ENCODE measurements around the gene ITPR2.

Gene ITPR2

GRCh38 chr12:26599096-26599695 is 233.8 kb downstream of the ITPR2 start:
- FAIRE-seq, result no peak
- TF ChIP-seq POLR2A (IDR thresholded peaks at IDR 0.05; ENCODE audit: low read depth, low read length), result no peak
- no peak for DNase-seq (ENCODE audit: insufficient read length, low spot score)

- no peak for TF ChIP-seq POLR2A (IDR thresholded peaks at IDR 0.05; ENCODE audit: low read depth, low read length)
- FAIRE-seq (no peak), DNase-seq (ENCODE audit: insufficient read length, low spot score) (no peak)
Measured at GRCh38 chr12:26595806-26596205, 237.2 kb downstream of the ITPR2 start.

GRCh38 chr12:26580619-26581018 is 252.4 kb downstream of the ITPR2 start:
- DNase-seq (ENCODE audit: insufficient read length, low spot score), result no peak

GRCh38 chr12:26576266-26576665 is 256.7 kb downstream of the ITPR2 start:
- TF ChIP-seq POLR2A (IDR thresholded peaks at IDR 0.05; ENCODE audit: low read depth, low read length), result no peak
- FAIRE-seq, result no peak

More at GRCh38 chr12:26580619-26581018, 252.4 kb downstream of the ITPR2 start:
- FAIRE-seq, result no peak
- no peak for TF ChIP-seq POLR2A (IDR thresholded peaks at IDR 0.05; ENCODE audit: low read depth, low read length)

GRCh38 chr12:26573225-26573909 is 259.6 kb downstream of the ITPR2 start:
- TF ChIP-seq POLR2A (IDR thresholded peaks at IDR 0.05; ENCODE audit: low read depth, low read length), result no peak
- FAIRE-seq (no peak), DNase-seq (ENCODE audit: insufficient read length, low spot score) (no peak)

More at GRCh38 chr12:26576266-26576665, 256.7 kb downstream of the ITPR2 start:
- no peak for DNase-seq (ENCODE audit: insufficient read length, low spot score)

- DNase-seq (ENCODE audit: insufficient read length, low spot score) (no peak), FAIRE-seq (no peak)
- no peak for TF ChIP-seq POLR2A (IDR thresholded peaks at IDR 0.05; ENCODE audit: low read depth, low read length)
Measured at GRCh38 chr12:26572137-26572536, 260.9 kb downstream of the ITPR2 start.

DNA sequence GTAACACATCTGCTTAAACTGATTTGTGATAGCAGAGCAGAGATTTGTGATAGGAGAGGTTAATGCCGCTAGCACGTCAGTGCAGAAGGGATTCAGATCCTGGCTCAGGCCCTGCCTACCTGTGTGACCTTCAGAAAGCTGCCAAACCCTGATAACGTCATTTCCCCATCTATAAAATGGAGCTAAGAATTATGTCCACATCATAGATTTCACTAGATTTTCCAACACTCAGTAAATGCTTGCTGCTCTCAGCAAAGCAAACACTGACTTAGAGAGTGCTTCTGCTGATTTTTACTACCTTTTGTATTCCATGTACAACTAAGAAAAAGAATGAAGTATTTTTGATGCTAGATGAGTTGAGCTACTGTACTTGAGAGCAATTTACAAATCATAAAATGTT is 261.4 kb downstream of the ITPR2 start:
- no peak for DNase-seq (ENCODE audit: insufficient read length, low spot score)
- TF ChIP-seq POLR2A (IDR thresholded peaks at IDR 0.05; ENCODE audit: low read depth, low read length), result no peak
- FAIRE-seq, result no peak

- FAIRE-seq (no peak), DNase-seq (ENCODE audit: insufficient read length, low spot score) (no peak)
- TF ChIP-seq POLR2A (IDR thresholded peaks at IDR 0.05; ENCODE audit: low read depth, low read length), result no peak
Measured at GRCh38 chr12:26567126-26567525, 265.9 kb downstream of the ITPR2 start.

- no peak for DNase-seq (ENCODE audit: insufficient read length, low spot score)
- no peak for TF ChIP-seq POLR2A (IDR thresholded peaks at IDR 0.05; ENCODE audit: low read depth, low read length)
- no peak for FAIRE-seq
Measured at GRCh38 chr12:26566675-26567074, 266.3 kb downstream of the ITPR2 start.

DNA sequence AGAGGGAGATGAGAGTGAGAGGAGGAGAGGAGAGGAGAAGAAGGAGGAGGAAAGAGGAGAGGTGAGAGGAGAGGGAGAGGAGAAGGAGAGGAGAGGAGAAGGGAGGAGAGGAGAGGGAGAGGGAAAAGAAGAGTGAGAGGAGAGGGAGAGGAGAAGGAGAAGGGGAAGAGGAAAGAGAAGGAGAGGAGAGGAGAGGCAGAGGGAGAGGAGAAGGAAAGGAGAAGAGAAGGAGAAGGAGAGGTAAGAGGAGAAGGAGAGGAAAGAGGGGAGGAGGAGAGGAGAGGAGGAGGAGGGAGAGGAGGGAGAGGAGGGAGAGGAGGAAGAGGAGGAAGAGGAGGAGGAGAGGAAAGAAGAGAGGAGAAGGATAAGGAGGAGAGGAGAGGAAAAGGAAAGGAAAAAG is 266.8 kb downstream of the ITPR2 start:
- no peak for DNase-seq (ENCODE audit: insufficient read length, low spot score)
- TF ChIP-seq POLR2A (IDR thresholded peaks at IDR 0.05; ENCODE audit: low read depth, low read length), result no peak
- no peak for FAIRE-seq

DNA sequence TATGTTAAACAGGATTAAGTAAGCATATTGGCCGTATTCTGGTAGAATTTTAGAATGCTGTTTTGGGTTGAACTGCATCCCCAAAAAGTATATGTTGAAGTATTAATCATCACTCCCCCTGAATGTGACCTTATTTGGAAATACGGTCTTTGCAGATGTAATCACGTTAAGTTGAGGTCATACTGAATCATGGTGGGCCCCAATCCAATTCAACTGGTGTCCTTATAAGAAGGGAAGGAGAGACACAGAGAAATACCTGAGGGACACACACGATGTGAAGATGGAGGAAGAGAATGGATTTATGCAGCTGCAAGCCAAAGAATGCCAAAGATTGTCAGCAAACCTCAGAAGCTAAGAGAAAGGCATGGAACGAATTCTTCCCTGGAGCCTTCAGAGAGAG is 268.6 kb downstream of the ITPR2 start:
- TF ChIP-seq POLR2A (IDR thresholded peaks at IDR 0.05; ENCODE audit: low read depth, low read length), result no peak
- DNase-seq (ENCODE audit: insufficient read length, low spot score) (no peak), FAIRE-seq (no peak)

DNA sequence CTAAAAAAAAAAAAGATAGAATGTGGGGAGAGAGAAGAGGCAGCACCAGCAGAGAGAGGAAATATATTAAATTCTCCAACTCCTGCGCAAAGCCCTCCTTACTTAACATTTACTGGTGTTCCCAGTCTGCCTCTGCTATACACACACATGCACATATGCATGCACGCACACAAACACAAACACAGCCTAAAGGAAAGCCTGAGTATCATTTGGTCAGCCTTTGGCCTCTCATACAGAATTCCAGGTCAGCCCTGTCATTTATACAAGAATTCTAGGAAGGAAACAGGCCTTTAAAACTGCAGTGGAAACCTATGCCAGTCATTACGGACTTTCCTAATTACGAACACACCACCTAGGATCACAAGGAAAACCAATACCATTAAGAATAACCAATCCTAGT is 269.4 kb downstream of the ITPR2 start:
- TF ChIP-seq POLR2A (IDR thresholded peaks at IDR 0.05; ENCODE audit: low read depth, low read length), result no peak
- FAIRE-seq (no peak), DNase-seq (ENCODE audit: insufficient read length, low spot score) (no peak)

DNA sequence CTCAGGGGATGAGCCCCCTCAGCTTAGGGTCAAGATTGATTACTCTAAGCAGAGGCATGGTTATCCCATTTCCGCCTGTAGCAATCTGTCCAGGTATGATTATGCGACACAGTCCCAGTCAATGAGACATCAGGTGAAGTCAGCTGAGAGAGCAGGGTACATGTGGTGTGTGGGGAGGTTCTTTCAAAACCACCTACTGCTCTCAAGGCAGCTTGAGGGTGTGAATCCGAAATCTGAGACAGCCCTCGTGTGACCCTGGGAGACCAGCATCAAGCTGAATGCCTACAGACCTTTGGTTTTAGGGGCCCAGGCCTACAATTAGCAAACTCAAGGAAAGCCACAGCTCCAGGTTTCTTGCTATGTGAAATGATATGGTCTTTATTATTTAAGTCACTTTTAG is 275.7 kb downstream of the ITPR2 start:
- FAIRE-seq (no peak), DNase-seq (ENCODE audit: insufficient read length, low spot score) (no peak)
- TF ChIP-seq POLR2A (IDR thresholded peaks at IDR 0.05; ENCODE audit: low read depth, low read length), result no peak

GRCh38 chr12:26556916-26557315 is 276.1 kb downstream of the ITPR2 start:
- no peak for FAIRE-seq
- DNase-seq (ENCODE audit: insufficient read length, low spot score), result no peak
- TF ChIP-seq POLR2A (IDR thresholded peaks at IDR 0.05; ENCODE audit: low read depth, low read length), result no peak

DNA sequence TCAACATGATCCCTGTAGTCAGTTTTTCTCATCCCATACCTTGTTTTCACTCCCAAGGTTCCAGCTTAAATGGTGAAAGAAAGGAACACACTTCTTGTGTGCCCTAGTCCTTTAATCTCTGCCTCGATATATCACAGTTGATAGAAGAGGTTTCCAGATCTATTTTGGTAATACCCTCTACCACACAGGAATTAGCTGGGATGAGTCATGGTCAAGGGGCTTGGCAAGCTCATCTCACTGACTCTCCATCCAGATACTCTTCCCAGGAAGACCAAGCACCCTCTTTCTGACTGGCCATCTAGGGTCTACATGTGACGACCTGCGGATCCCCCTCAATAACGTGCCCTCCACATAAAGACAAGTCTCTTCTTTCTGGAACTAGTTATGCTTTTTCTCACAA is 277.9 kb downstream of the ITPR2 start:
- TF ChIP-seq POLR2A (IDR thresholded peaks at IDR 0.05; ENCODE audit: low read depth, low read length), result no peak
- FAIRE-seq (no peak), DNase-seq (ENCODE audit: insufficient read length, low spot score) (no peak)
